OCI-M1 (cell line): ENCODE measurements around the gene KCNK1.
"Not testable (repeated sequence)": the region's sequence is repeated elsewhere in the genome, so short reads cannot be mapped to it uniquely, and the experiment has no call there.

ENCODE experiments used
- DNase-seq: peaks from one replicate; lab custom pipeline; 2025; lab: John Stamatoyannopoulos, UW

Gene KCNK1

GRCh38 chr1:233607252-233608119 is 6.4 kb upstream of the KCNK1 start:
- DNase-seq = no peak

- no peak for DNase-seq
These were observed 4.9 kb upstream of the KCNK1 start for GRCh38 chr1:233608988-233609387.

GRCh38 chr1:233609926-233610325 is 4.0 kb upstream of the KCNK1 start:
- no peak for DNase-seq

- no peak for DNase-seq
These were observed 3.3 kb upstream of the KCNK1 start for GRCh38 chr1:233610628-233611027.

- peak; percentile 16 for DNase-seq
These were observed 2.5 kb upstream of the KCNK1 start for GRCh38 chr1:233611363-233611762.

- peak; percentile 47 for DNase-seq
These were observed 352 bp downstream of the KCNK1 start for GRCh38 chr1:233614173-233614742.

- DNase-seq = no peak
These were observed 1.0 kb downstream of the KCNK1 start for GRCh38 chr1:233614743-233615521.

GRCh38 chr1:233615571-233615970 is 1.7 kb downstream of the KCNK1 start:
- DNase-seq = no peak

- DNase-seq = no peak
These were observed 3.1 kb downstream of the KCNK1 start for GRCh38 chr1:233617025-233617424.

GRCh38 chr1:233619414-233619813 is 5.5 kb downstream of the KCNK1 start:
- DNase-seq = not testable (repeated sequence)

GRCh38 chr1:233620065-233620464 is 6.2 kb downstream of the KCNK1 start:
- DNase-seq = no peak

GRCh38 chr1:233621923-233622322 is 8.0 kb downstream of the KCNK1 start:
- DNase-seq = no peak

- no peak for DNase-seq
These were observed 10.4 kb downstream of the KCNK1 start for GRCh38 chr1:233624289-233624688.

GRCh38 chr1:233625087-233625486 is 11.2 kb downstream of the KCNK1 start:
- DNase-seq = no peak

GRCh38 chr1:233625510-233625981 is 11.6 kb downstream of the KCNK1 start:
- no peak for DNase-seq

GRCh38 chr1:233627376-233627775 is 13.5 kb downstream of the KCNK1 start:
- no peak for DNase-seq

- no peak for DNase-seq
These were observed 13.9 kb downstream of the KCNK1 start for GRCh38 chr1:233627823-233628222.

- no peak for DNase-seq
These were observed 15.5 kb downstream of the KCNK1 start for GRCh38 chr1:233629305-233629935.

GRCh38 chr1:233631810-233632405 is 18.0 kb downstream of the KCNK1 start:
- no peak for DNase-seq

- DNase-seq = no peak
These were observed 18.5 kb downstream of the KCNK1 start for GRCh38 chr1:233632436-233632835.

- DNase-seq = peak; percentile 96
These were observed 22.0 kb downstream of the KCNK1 start for GRCh38 chr1:233635765-233636502.
